ENCODE data around the gene CCDC33.

CCDC33 gene

GRCh38 chr15:74234598-74234875, 1.6 kb upstream of the CCDC33 start:
- Histone ChIP-seq H3K4me3 (ENCODE audit: low read length) (no peak overlapping the region), H3K4me1 (ENCODE audit: insufficient read depth, low read length) (peaks cover 21% of the 10 kb centered on the region; the same call in 1 of the 2 replicates), H3K27ac (ENCODE audit: low read depth, low read length) (no peak overlapping the region), H3K9ac (ENCODE audit: low read depth, low read length) (no peak overlapping the region), H3K9me3 (ENCODE audit: insufficient read depth, low read depth, low read length) (no peaks in the 10 kb centered on the region), H3K36me3 (ENCODE audit: insufficient read depth, low read length) (no peaks in the 10 kb centered on the region), H3K27me3 (ENCODE audit: insufficient read depth, low read length) (0 out of 2 replicates have a peak, but pooled peaks cover 5% of the 10 kb centered on the region)
- WGBS: 89% methylated on average over 9 of the region's 9 CpGs

- Histone ChIP-seq H3K27ac (ENCODE audit: low read depth, low read length) (no peak overlapping the region), H3K27me3 (ENCODE audit: insufficient read depth, low read length) (no peaks in the 10 kb centered on the region; the same call in 1 of the 2 replicates), H3K4me3 (ENCODE audit: low read length) (no peak overlapping the region), H3K4me1 (ENCODE audit: insufficient read depth, low read length) (peaks cover 18% of the 10 kb centered on the region; the same call in 1 of the 2 replicates), H3K9ac (ENCODE audit: low read depth, low read length) (no peak overlapping the region), H3K9me3 (ENCODE audit: insufficient read depth, low read depth, low read length) (no peaks in the 10 kb centered on the region), H3K36me3 (ENCODE audit: insufficient read depth, low read length) (no peaks in the 10 kb centered on the region)
- 52% methylated on average over 6 of the region's 6 CpGs for WGBS
Observed at GRCh38 chr15:74239051-74239705, 3.1 kb downstream of the CCDC33 start.

- Histone ChIP-seq H3K9ac (ENCODE audit: low read depth, low read length) (no peak overlapping the region), H3K27ac (ENCODE audit: low read depth, low read length) (no peak overlapping the region), H3K9me3 (ENCODE audit: insufficient read depth, low read depth, low read length) (no peaks in the 10 kb centered on the region), H3K36me3 (ENCODE audit: insufficient read depth, low read length) (no peaks in the 10 kb centered on the region), H3K27me3 (ENCODE audit: insufficient read depth, low read length) (peaks cover 5% of the 10 kb centered on the region), H3K4me3 (ENCODE audit: low read length) (no peak overlapping the region), H3K4me1 (ENCODE audit: insufficient read depth, low read length) (peaks cover 22% of the 10 kb centered on the region)
- 69% methylated on average over 5 of the region's 5 CpGs for WGBS
Observed at GRCh38 chr15:74240002-74240568, 4.0 kb downstream of the CCDC33 start.

- Histone ChIP-seq H3K9me3 (ENCODE audit: insufficient read depth, low read depth, low read length) (no peaks in the 10 kb centered on the region), H3K9ac (ENCODE audit: low read depth, low read length) (no peak overlapping the region), H3K27me3 (ENCODE audit: insufficient read depth, low read length) (peaks cover 12% of the 10 kb centered on the region), H3K4me3 (ENCODE audit: low read length) (no peak overlapping the region), H3K27ac (ENCODE audit: low read depth, low read length) (no peak overlapping the region), H3K4me1 (ENCODE audit: insufficient read depth, low read length) (peaks cover 28% of the 10 kb centered on the region), H3K36me3 (ENCODE audit: insufficient read depth, low read length) (no peaks in the 10 kb centered on the region)
- WGBS: 65% methylated on average over 4 of the region's 4 CpGs
Observed at GRCh38 chr15:74240897-74241614, 4.9 kb downstream of the CCDC33 start.

DNA sequence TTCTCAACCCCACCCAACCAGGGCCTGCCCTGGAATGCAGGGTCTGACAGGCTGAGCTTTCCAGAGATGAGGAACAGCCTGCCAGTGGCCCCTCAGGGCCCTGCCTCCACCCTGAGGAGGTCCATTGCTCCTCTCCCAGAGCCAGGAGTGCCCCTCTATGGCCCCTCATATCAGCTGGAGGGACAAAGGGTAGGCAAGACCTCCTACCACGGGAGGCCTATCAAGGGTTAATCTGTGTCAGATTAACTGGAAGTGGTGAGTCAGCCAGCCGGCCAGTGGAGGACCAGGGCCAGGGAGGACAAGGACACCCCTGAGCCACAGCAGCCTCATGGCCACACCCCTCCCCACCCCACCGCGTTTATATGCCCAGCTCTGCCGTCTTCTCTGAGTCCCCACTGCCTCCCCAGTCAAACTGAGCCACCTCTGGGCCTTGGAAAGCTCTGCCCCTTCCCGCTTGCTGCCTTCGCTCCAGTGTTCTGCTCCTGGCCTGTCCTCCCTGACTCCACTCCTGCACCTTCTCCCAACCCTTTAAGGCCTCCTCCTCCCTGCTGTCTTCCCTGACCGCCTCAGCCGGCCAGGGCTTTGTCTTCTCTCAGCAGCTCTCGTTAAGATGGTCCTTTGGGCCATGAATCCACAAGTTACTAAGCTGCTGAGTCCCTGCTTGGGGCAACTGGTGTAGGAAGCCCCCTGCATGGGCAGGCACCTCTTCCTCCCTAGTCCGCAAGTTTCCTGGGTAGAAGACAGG, 6.5 kb downstream of the CCDC33 start:
- Histone ChIP-seq H3K27ac (ENCODE audit: low read depth, low read length) (no peak overlapping the region), H3K4me1 (ENCODE audit: insufficient read depth, low read length) (peaks cover 31% of the 10 kb centered on the region), H3K4me3 (ENCODE audit: low read length) (no peak overlapping the region), H3K27me3 (ENCODE audit: insufficient read depth, low read length) (peaks cover 16% of the 10 kb centered on the region), H3K9ac (ENCODE audit: low read depth, low read length) (no peak overlapping the region), H3K36me3 (ENCODE audit: insufficient read depth, low read length) (no peaks in the 10 kb centered on the region), H3K9me3 (ENCODE audit: insufficient read depth, low read depth, low read length) (no peaks in the 10 kb centered on the region)
- 38% methylated on average over 11 of the region's 11 CpGs for WGBS

- Histone ChIP-seq H3K27ac (ENCODE audit: low read depth, low read length) (no peak overlapping the region), H3K4me3 (ENCODE audit: low read length) (no peak overlapping the region), H3K27me3 (ENCODE audit: insufficient read depth, low read length) (peaks cover 16% of the 10 kb centered on the region), H3K9ac (ENCODE audit: low read depth, low read length) (no peak overlapping the region), H3K4me1 (ENCODE audit: insufficient read depth, low read length) (peaks cover 31% of the 10 kb centered on the region), H3K36me3 (ENCODE audit: insufficient read depth, low read length) (no peaks in the 10 kb centered on the region), H3K9me3 (ENCODE audit: insufficient read depth, low read depth, low read length) (no peaks in the 10 kb centered on the region)
- WGBS: 80% methylated on average over 7 of the region's 7 CpGs
Observed at GRCh38 chr15:74243431-74243830, 7.3 kb downstream of the CCDC33 start.

DNA sequence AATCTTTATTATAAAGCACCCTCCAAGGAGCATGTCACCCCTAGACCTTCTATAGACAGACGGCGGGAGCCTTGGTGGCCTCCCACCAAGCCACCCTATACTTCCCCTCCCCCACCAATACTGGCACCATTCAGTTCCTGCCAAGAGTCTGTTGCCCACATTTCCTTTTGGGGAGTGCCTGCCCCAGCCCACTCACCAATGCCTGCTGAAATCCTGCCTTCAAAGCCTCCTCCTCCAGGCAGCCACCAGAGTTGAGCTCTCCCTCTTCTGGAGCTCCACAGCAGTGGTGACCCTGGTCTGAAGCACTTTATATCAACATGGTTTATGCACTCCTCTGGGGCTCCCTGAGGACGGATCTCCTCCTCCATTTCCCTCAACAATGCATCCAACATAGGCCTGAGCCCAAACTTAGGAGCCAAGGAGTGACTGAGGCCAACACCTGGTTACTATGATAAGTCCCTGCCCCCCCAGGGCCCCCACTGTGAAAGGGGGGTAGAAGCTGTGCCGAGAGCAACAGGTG, 8.8 kb downstream of the CCDC33 start:
- WGBS: 64% methylated on average over 4 of the region's 4 CpGs
- Histone ChIP-seq H3K36me3 (ENCODE audit: insufficient read depth, low read length) (no peaks in the 10 kb centered on the region), H3K9ac (ENCODE audit: low read depth, low read length) (no peak overlapping the region), H3K4me3 (ENCODE audit: low read length) (peak overlapping the region; percentile 50), H3K4me1 (ENCODE audit: insufficient read depth, low read length) (peaks cover 21% of the 10 kb centered on the region), H3K27me3 (ENCODE audit: insufficient read depth, low read length) (peaks cover 16% of the 10 kb centered on the region), H3K9me3 (ENCODE audit: insufficient read depth, low read depth, low read length) (no peaks in the 10 kb centered on the region), H3K27ac (ENCODE audit: low read depth, low read length) (no peak overlapping the region)

DNA sequence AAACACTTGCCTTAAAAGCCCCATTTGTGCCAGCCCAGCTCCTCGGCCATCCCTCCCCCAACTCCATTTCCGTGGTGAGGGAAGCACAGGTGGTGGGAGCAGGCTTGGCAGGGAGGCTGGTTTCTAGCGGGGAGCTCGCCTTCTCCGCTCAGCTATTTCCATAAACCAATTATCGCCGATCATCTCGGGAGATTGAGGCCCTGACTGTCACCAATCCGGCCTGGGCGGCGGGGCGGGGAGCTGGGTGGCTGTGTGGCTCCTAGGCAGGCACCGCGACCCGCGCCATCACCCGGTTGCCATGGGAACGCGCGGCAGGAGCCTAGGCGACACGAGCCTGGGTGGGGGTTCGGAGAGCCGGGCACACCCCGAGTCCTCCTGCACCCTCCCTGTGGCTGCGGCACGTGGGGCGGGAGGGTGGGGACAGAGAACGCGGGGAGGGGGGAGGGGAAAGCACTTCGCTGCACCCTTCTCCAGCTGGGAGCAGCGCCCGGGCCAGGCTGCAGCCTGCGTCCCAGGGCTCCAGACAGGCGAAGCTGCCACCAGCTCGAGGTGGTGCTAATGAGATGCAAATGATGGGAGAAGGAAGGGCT, 9.3 kb downstream of the CCDC33 start:
- no peaks in the 10 kb centered on the region for H3K9me3 ChIP-seq (ENCODE audit: insufficient read depth, low read depth, low read length)
- H3K27me3 ChIP-seq (ENCODE audit: insufficient read depth, low read length): peaks cover 16% of the 10 kb centered on the region
- H3K27ac ChIP-seq (ENCODE audit: low read depth, low read length): no peak overlapping the region
- H3K4me1 ChIP-seq (ENCODE audit: insufficient read depth, low read length): peaks cover 21% of the 10 kb centered on the region
- peak overlapping the region; percentile 50 for H3K4me3 ChIP-seq (ENCODE audit: low read length)
- H3K36me3 ChIP-seq (ENCODE audit: insufficient read depth, low read length): no peaks in the 10 kb centered on the region
- H3K9ac ChIP-seq (ENCODE audit: low read depth, low read length): no peak overlapping the region
- 3% methylated on average over 36 of the region's 36 CpGs for WGBS

DNA sequence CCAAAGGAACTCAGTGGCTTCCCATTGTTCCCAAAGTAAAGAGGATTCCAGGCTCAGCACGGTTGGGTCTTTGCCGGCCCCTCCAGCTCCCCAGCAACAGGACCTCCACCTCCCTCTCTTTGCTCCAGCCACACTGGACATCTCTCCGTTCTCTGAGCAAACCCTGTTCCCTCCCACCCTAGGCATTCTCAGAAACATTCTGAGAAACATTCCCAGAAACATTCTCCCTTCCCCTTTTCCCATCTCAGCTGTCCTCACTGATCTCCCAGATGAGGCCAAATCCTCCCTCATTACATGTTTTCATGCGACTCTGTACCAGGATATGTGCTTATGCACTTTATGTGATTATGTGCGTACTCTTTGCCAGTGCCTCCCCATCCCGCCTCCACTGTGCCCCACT, 14.1 kb downstream of the CCDC33 start:
- Histone ChIP-seq H3K27me3 (ENCODE audit: insufficient read depth, low read length) (peaks cover 9% of the 10 kb centered on the region), H3K9ac (ENCODE audit: low read depth, low read length) (no peak overlapping the region), H3K9me3 (ENCODE audit: insufficient read depth, low read depth, low read length) (no peaks in the 10 kb centered on the region), H3K4me3 (ENCODE audit: low read length) (no peak overlapping the region), H3K27ac (ENCODE audit: low read depth, low read length) (no peak overlapping the region), H3K4me1 (ENCODE audit: insufficient read depth, low read length) (peaks cover 7% of the 10 kb centered on the region; the same call in 1 of the 2 replicates), H3K36me3 (ENCODE audit: insufficient read depth, low read length) (no peaks in the 10 kb centered on the region)
- 85% methylated on average over 6 of the region's 6 CpGs for WGBS

- H3K27ac ChIP-seq (ENCODE audit: low read depth, low read length): no peak overlapping the region
- H3K4me1 ChIP-seq (ENCODE audit: insufficient read depth, low read length): 0 out of 2 replicates have a peak, but pooled peaks cover under 1% of the 10 kb centered on the region
- H3K9me3 ChIP-seq (ENCODE audit: insufficient read depth, low read depth, low read length): no peaks in the 10 kb centered on the region
- H3K27me3 ChIP-seq (ENCODE audit: insufficient read depth, low read length): peaks cover 2% of the 10 kb centered on the region; the same call in 1 of the 2 replicates
- no peak overlapping the region for H3K9ac ChIP-seq (ENCODE audit: low read depth, low read length)
- WGBS: 92% methylated on average over 5 of the region's 5 CpGs
- H3K36me3 ChIP-seq (ENCODE audit: insufficient read depth, low read length): no peaks in the 10 kb centered on the region
- no peak overlapping the region for H3K4me3 ChIP-seq (ENCODE audit: low read length)
Observed at GRCh38 chr15:74251131-74251811, 15.1 kb downstream of the CCDC33 start.
